Measurements from ENCODE around the gene OTOGL.

The OTOGL gene

DNA sequence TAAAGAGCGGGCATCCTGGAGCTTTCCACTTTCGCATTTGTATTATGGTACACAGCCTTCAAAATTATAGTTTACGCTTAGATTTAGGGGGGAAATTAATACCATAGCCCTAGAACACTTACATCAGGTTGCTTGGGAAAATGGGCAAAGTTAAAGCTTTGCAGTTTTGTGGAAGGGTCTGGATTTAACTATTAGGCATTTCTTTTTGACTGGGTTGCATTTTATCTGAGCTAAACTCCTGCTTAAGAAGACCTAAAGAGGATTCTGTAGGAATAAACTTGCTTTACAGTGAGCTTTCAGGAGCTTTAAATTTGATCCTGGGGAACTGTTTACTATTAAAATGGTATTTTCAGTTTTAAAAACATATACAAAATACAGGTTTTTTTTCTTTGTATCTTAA, 301.9 kb downstream of the OTOGL start:
- no peak for DNase-seq

DNA sequence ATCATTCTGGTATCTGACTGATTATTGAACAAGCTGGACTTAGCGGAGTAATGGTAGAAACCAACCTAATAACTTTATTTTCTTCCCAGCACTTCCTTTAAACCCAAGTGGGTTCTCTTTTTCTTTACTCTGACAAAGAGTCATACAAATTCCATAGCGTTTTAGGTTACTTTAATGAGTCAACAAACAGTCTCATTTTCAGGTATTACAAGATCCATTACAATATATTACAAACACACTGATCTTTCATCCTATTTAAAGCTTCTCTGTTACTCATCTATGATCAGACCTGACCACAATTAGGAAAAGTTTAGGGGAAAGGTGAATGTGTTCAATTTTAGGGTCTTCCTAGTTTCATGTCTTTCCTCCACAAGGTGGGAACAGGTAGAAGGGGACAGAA, 305.3 kb downstream of the OTOGL start:
- no peak for DNase-seq

DNA sequence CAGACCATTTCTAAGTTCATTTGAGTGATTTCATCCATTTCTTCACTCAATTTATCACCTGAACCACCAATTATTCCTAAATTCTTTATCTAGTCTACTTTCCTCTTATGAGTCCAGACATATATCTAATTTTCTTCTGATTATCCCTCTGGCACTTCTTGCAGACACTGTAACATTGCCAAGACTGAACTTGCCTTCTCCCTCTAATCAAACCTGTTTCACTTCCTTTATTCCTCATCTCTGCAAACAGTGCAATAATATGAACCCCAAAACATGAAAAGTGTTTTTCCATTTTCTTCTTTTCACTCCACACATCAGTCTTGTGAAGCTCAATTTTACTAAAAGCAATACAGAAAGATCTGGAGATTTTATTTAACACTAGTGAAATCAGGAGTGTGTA, 306.9 kb downstream of the OTOGL start:
- DNase-seq, result no peak

DNA sequence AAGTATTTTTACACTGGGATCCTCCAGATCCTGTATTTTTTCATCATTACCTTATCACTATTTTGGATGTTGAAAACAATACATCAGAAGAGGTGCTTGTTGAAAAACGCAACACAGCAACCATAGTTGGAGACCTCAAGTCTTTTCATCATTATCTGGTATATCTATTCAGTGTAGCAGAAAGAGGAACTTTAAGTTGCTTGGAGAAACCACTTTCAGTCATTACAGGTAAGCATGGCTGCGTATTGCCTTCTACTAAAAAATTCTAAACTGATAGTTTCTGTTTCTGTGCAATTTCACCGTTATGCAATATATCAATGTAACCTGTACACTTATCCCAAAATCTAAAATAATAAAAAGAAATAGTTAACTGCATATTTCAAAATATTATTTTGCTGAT, 312.4 kb downstream of the OTOGL start:
- no peak for DNase-seq

DNA sequence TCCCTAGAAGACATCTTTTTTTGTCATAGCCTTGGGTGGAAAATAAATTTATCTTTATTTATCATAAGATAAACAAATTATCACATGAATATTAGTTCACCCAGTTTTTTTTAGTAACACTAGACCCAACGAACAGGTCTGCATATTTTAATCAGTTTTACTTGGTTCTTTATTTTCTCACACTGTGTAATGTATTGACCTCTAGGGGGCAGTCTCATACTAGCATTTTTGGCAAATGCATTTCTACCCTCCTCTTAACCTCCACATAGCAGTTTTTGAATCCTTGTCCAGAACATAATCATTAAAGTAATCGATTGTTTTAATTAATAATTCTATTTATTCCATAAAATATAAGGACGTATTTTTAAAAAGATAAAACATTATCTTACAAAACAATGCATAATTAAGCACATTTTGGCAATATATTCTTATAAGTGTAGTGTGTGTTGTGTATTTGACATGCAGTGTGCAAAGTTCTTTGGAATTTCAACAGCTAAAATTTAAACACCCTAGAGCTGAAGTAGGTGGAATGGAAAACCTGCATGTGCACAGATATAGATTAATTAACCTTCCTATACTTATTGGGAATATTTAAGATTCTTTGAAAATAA, 313.1 kb downstream of the OTOGL start:
- peak; percentile 60 for DNase-seq

DNA sequence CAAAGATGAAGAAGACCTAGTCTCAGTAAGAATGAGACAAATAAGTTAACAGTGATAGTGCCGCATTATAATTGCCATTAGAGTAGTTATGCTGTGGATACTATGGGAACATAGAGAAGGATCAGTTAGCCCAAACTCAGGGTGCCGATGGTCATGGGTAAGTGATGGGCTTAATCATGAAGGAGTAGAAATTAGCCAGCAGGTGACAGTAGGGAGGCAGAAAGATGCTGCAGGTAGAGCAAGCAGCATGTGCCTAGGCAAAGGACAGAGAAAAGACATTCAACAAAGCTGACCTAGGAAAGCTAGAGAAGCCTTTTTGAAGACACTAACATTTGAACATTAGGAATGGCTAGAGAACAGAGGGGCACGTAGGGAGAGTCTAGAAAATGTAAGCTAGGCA, 314.1 kb downstream of the OTOGL start:
- DNase-seq, result no peak

DNA sequence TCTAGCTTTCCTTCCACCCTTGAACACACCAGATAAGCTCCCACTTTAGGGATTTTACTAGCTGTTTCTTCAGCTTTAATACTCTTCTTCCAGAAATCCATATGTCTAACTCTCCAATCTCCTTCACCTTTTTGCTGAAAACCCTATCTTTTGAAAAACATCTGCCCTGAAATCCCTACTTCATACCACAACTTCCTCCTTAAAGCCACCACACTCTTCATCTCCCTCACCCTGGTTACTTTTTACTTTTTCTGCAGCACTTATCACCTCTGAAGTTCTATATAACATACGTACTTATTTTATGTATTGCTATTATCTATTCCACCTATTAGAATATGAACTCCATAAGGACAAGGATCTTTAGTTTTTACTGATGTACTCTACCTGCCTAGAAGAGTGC, 316.1 kb downstream of the OTOGL start:
- no peak for DNase-seq

DNA sequence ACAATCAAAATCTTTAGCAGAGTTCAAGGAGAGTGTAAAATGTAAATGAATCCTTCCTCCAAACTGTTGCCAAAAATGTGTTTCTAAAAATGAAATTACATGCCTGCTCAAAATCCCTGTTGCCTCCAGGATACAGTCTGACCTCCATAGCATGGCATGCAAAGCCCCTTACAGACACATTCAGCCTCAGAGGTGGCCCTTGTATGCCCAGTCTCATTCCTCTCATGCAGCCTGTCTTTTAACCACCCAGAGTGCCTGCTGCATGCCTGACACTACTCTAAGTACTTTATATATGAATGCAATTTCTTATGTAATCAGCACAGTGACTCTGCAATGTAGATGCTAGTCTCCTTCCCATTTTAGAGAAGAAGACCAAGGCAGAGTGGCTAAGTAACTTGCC, 320.3 kb downstream of the OTOGL start:
- DNase-seq, result peak; percentile 66

DNA sequence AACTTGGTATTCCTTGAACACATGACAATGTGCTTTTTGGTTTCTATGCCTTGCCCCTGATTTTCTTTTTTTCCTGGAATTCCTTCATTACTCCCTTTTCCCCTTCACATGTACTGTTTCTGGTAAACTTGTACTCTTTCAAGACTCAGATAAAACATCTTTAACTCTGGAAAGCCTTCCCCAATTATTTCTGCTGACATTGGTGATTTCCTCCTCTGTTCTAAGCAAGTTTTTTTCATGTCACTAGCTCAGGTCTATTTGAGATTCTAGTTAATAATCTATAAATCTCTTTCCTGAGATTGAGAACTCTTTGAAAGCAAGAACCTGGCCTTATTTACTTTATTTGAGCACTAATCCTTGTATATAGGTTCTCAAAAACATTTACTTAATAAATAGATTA, 320.7 kb downstream of the OTOGL start:
- DNase-seq, result no peak

DNA sequence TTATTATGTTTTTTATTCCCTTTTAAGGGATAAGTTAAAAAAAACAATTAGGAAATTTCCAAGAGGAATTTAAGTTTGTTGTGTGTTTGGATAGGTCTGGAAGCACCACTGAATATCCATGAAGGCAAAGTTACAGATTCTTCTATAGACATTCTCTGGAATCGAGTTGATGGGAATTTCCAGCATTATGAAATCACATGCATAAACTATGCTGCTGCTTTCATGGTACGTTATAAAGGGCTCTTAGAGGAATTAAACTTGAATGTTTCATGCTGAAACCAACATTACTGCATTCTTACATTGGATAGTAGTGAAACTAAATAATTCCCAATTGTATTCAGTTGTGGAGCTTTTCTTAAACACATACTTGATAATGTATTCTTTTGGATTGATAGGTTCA, 323.2 kb downstream of the OTOGL start:
- DNase-seq, result peak; percentile 56
